Colonic mucosa (tissue), 4 donors: Measurements from ENCODE around the gene CCDC157. TPM values are rescaled to one million over a fixed set of nuclear protein-coding genes. Genes with fewer than 3 reads are reported as not detected.

Experiments
- DNase-seq: peaks from one replicate; pipeline ENCODE4 v3.0.0-alpha.2; 2020
- H3K27ac ChIP-seq: fragments of 200-600 bp; one replicate; pipeline ENCODE4 v1.8.0; 2021
- H3K27me3 ChIP-seq: fragments of 200-600 bp; one replicate; pipeline ENCODE4 v1.8.0; 2021
- H3K36me3 ChIP-seq: fragments of 200-600 bp; one replicate; pipeline ENCODE4 v1.8.0; 2021
- H3K4me1 ChIP-seq: fragments of 200-600 bp; one replicate; pipeline ENCODE4 v1.8.0; 2021; ENCODE audit warnings: mild to moderate bottlenecking
- H3K4me3 ChIP-seq: fragments of 200-600 bp; one replicate; pipeline ENCODE4 v1.8.0; 2021
- H3K9ac ChIP-seq, 2 donors: one replicate each; pipeline ENCODE4 v1.7.0; 2013; ENCODE audit warnings: control low read depth in 2 of 2, low read depth in 2 of 2, low read length in 2 of 2
- H3K9me3 ChIP-seq: fragments of 200-600 bp; one replicate; pipeline ENCODE4 v1.8.0; 2021
- CTCF ChIP-seq: fragments of 200-600 bp; IDR thresholded peaks from one replicate; pipeline ENCODE4 v1.8.0; 2022; ENCODE audit warnings: antibody characterized with exemption, mild to moderate bottlenecking
- intact Hi-C: fragments of 100-400 bp; cut with DNase I; formaldehyde crosslinking; loops from one replicate; pipeline ENCODE4 v1.14.1; 2022
- total RNA-seq, 2 donors: library from RNA; stranded (reverse); fragmentation: NEBNext Ultra II Directional in 1 of 2; extraction: Animal tissue kit (Norgen Biotek cat#: 25700) in 1 of 2; gene quantifications; one replicate each; pipeline ENCODE4 v1.2.1, GENCODE V29; 2021
- donor health status: healthy.
- donor health status: DM: no; HTN: no; CAD: no.
- donor health status: DM: no; HTN: no; CAD: no.

Gene CCDC157
- total RNA-seq, 2 donors from 2014 or later, result 1.1 to 1.6 TPM

DNA sequence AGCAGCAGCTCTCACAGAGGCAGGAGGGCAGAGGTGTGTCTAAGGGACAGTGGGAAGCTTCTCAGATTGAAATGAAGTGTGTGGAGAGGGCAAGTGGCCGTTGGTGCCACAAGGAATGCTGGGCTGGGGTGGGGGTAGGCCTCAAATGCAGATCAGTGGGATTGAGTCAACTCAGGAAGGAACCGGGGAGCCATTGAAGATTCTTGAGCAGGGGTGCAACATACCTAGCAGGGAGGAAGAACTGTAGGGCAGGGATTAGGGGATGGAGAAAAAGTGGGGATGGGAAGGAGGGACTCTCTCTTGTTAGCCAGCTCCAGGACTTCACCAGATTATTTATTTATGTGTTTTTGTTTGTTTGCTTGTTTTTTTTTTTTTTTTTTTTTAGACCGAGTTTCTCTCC lies 37.1 kb downstream of the CCDC157 start:
- H3K4me3 ChIP-seq, result no peak overlapping the region
- H3K27me3 ChIP-seq, result peaks cover 10% of the 10 kb centered on the region
- no peak for DNase-seq
- no peaks in the 10 kb centered on the region for H3K36me3 ChIP-seq
- H3K4me1 ChIP-seq, result peaks cover 9% of the 10 kb centered on the region
- H3K9me3 ChIP-seq, result no peaks in the 10 kb centered on the region
- intact Hi-C loops, result loop anchor here (5.0 kb wide), 1 partner anchor 33 kb away; the partner anchor contains the start of gene MTFP1
- no peak overlapping the region for H3K27ac ChIP-seq
- no peak for TF ChIP-seq CTCF
- H3K9ac ChIP-seq, result no peak overlapping the region

- H3K4me1 ChIP-seq, result peaks cover 9% of the 10 kb centered on the region
- no peak within 1 kb of the TSS for H3K27ac ChIP-seq
- peak within 1 kb of the TSS; percentile 3 to 50 for H3K9ac ChIP-seq
- DNase-seq, result peak; percentile 86
- no peak for TF ChIP-seq CTCF
- H3K9me3 ChIP-seq, result no peaks in the 10 kb centered on the region
- intact Hi-C loops, result no loop called here
- no peaks in the 10 kb centered on the region for H3K36me3 ChIP-seq
- H3K4me3 ChIP-seq, result peak within 1 kb of the TSS; percentile 71
- peaks cover 10% of the 10 kb centered on the region for H3K27me3 ChIP-seq
Observed at GRCh38 chr22:30396871-30397655, 40.3 kb downstream of the CCDC157 start, which contains the start of gene SEC14L2. SEC14L2 (plus strand) TSS chr22:30397018; CDS start chr22:30397117, 99 bp downstream.

DNA sequence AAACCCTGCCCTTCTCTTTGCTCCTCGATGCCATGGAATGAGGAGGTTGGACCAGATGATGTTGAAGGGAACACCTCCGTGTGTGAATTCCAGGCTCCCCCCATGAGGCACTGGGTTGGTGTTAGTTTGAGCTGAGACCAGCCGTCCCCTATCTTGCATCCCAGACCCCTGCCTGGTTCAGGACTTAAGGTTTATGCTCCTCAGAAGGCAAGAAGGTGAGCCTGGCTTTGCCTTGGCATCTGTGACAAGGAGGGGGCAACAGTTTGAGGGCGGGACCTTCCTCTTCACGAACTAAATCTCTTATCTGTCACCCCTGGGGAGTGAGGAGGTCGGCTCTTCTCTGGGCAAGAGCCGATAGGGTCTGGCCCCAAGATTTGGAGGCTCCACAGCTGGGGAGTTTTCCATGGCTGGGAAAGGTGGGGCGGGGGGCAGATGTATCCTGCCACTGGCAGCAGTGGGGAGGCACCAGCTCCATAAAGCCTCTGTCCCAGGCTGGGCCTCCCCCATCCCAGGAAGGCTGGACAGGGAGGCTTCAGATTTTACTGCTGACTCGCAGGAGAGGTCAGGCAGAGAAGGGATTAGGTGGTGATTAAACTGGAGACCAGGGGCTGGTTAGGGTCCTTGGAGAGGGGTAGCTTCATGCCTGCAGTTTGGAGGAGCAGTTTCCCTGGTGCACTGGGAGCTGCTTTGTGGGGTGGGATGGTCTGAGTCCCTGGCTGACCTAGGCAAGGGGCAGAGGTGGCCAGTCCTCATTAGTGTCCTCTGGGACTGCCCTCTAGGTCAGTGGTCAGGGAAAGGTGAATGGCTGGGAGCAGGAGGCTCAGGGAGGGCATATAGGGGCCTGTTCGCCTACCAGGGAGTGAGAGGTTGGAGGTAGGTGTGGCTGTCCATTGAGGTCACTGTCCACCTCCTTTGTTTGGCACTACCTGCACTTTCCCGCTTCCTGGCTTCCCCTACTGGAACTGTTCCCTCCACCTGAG lies 41.1 kb downstream of the CCDC157 start:
- H3K36me3 ChIP-seq, result no peaks in the 10 kb centered on the region

GRCh38 chr22:30398685-30399680 lies 42.2 kb downstream of the CCDC157 start:
- no peak for TF ChIP-seq CTCF
- intact Hi-C loops, result no loop called here
- Histone ChIP-seq H3K9ac (no peak overlapping the region), H3K4me1 (peaks cover 9% of the 10 kb centered on the region), H3K9me3 (no peaks in the 10 kb centered on the region), H3K27me3 (peaks cover 10% of the 10 kb centered on the region), H3K4me3 (no peak overlapping the region), H3K27ac (no peak overlapping the region), H3K36me3 (no peaks in the 10 kb centered on the region)
- DNase-seq, result no peak

More for the DNA sequence above, 41.1 kb downstream of the CCDC157 start:
- TF ChIP-seq CTCF, result no peak
- H3K27me3 ChIP-seq, result peaks cover 10% of the 10 kb centered on the region
- peak overlapping the region; percentile 71 for H3K4me3 ChIP-seq
- intact Hi-C loops, result no loop called here
- no peak overlapping the region for H3K27ac ChIP-seq
- peaks cover 9% of the 10 kb centered on the region for H3K4me1 ChIP-seq
- DNase-seq, result no peak
- no peaks in the 10 kb centered on the region for H3K9me3 ChIP-seq
- peak overlapping the region; percentile 3 to 50 for H3K9ac ChIP-seq
